Nephron (organoid): Measurements from ENCODE around the gene NOVA1.

Source experiments
- H3K27ac Mint-ChIP-seq, 3 experiments: 2 replicates each; pipeline ENCODE4 v1.8.0; 2020; ENCODE audit warnings: mixed read lengths in 3 of 3, mild to moderate bottlenecking in 2 of 3, moderate library complexity in 1 of 3
- H3K27me3 Mint-ChIP-seq: 2 replicates; pipeline ENCODE4 v1.8.0; 2021; ENCODE audit warnings: low read depth, mild to moderate bottlenecking, moderate library complexity, mixed read lengths
- H3K36me3 Mint-ChIP-seq: 2 replicates; pipeline ENCODE4 v1.8.0; 2020; ENCODE audit warnings: low read depth, mixed read lengths
- H3K4me1 Mint-ChIP-seq: 2 replicates; pipeline ENCODE4 v1.8.0; 2020; ENCODE audit warnings: mixed read lengths
- H3K4me3 Mint-ChIP-seq, 3 experiments: 2 replicates each; pipeline ENCODE4 v1.8.0; 2020; ENCODE audit warnings: mild to moderate bottlenecking in 3 of 3, mixed read lengths in 3 of 3, moderate library complexity in 2 of 3
- H3K9me3 Mint-ChIP-seq: 2 replicates; pipeline ENCODE4 v1.8.0; 2020; ENCODE audit warnings: mixed read lengths
- CTCF ChIP-seq, 3 experiments: fragments of 200-600 bp; sonication (generic); IDR thresholded peaks; one replicate each; pipeline ENCODE4 v1.5.0; 2021; ENCODE audit warnings: antibody characterized with exemption in 3 of 3; ENCODE audit not compliant: unreplicated experiment in 3 of 3

The NOVA1 gene

GRCh38 chr14:26595926-26596542 lies 1.8 kb downstream of the NOVA1 start:
- peak overlapping the region; percentile 98 to 99 (median 99) for H3K27ac Mint-ChIP-seq
- TF ChIP-seq CTCF (IDR thresholded peaks at IDR 0.05; ENCODE audit: unreplicated experiment in 3 of 3), result no peak
- H3K36me3 Mint-ChIP-seq, result no peaks in the 10 kb centered on the region
- peak overlapping the region; percentile 93 to 99 (median 97) for H3K4me3 Mint-ChIP-seq
- H3K4me1 Mint-ChIP-seq, result peaks cover 26% of the 10 kb centered on the region
- no peaks in the 10 kb centered on the region for H3K9me3 Mint-ChIP-seq
- H3K27me3 Mint-ChIP-seq, result peaks cover 16% of the 10 kb centered on the region

DNA sequence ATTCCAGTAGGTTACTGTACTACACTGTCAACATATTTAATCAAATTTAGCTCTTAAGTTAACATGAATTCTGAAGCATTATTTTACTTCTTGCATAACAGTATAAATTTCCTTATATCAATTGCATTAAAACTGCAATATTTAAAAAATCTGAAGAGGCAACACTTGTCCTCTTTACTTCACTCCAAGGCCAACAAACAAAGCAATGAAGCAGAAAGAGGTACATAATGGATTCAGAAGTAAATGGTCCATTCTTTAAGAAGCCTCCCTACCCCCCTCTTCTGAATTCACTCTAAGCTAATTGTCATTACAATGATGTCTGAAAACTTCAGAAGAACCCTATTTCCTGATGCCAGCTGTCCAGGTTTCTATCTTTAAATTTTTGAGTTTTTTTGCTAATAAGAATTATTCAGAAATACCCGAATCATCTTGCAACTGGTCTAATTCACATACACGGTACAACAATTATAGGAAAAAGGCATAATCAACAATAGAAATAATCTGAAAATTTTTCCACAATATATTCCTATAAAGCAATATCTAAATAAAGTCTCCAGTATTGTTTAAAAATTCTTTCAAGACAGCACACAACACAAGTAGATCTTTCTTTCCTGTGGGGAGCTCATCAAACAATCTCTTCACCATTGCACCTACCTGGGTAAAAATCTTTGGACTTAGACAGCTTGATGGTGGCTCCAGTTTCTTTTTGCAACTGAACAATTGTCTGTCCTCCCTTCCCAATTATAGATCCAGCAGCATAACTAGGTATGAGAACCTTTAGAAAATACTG lies 2.9 kb downstream of the NOVA1 start:
- no peak for TF ChIP-seq CTCF (IDR thresholded peaks at IDR 0.05; ENCODE audit: unreplicated experiment in 3 of 3)
- Mint-ChIP-seq H3K36me3 (no peaks in the 10 kb centered on the region), H3K27me3 (peaks cover 16% of the 10 kb centered on the region), H3K4me3 (peak overlapping the region; percentile 93 to 99 (median 97)), H3K4me1 (peaks cover 26% of the 10 kb centered on the region), H3K9me3 (no peaks in the 10 kb centered on the region), H3K27ac (peak overlapping the region; percentile 46 to 99 (median 98))

DNA sequence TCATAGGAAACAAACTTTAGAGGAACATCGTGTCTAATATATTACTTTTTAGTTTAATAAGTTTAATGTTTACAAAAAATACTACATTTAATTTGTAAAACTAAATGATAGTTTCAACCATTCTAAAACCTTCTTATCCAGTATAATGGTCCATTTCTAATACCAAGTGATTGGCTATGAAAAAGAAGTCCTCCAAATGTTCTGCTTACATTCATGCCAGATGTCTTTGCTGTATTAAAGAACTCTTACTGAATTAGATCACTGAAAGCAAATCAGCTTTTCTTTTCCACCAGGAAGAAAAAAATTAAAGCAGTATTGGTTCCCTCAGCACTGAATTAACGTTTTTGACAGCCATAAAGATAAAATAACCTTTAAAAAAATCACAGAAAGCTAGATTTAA lies 3.7 kb downstream of the NOVA1 start:
- no peak for TF ChIP-seq CTCF (IDR thresholded peaks at IDR 0.05; ENCODE audit: unreplicated experiment in 3 of 3)
- Mint-ChIP-seq H3K27me3 (peaks cover 16% of the 10 kb centered on the region), H3K4me3 (peak overlapping the region in 2 of 3 experiments; percentile 93 to 99), H3K9me3 (no peaks in the 10 kb centered on the region), H3K36me3 (no peaks in the 10 kb centered on the region), H3K27ac (peak overlapping the region in 1 of 3 experiments; percentile 98), H3K4me1 (peaks cover 25% of the 10 kb centered on the region)

DNA sequence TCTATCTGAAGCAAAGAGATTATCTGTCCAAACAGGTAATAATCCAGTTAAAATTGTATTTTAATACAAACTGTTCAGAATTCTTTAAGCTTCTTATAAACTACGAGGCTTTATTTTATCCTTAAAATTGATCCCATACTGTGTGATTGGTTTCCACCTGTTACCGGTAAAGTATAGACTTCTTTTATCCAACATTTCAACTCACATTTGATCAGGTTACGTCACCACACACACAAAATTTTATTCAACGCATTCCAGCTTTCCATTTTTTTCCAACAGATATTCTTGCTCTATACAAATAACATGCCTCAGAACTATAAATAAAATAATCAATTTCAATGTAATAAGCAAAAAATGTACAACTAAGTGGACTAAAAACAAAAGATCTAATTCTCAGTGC lies 4.5 kb downstream of the NOVA1 start:
- Mint-ChIP-seq H3K36me3 (no peaks in the 10 kb centered on the region), H3K4me1 (peaks cover 22% of the 10 kb centered on the region), H3K27me3 (peaks cover 9% of the 10 kb centered on the region), H3K4me3 (peak overlapping the region; percentile 40 to 55 (median 50)), H3K9me3 (no peaks in the 10 kb centered on the region), H3K27ac (no peak overlapping the region)
- TF ChIP-seq CTCF (IDR thresholded peaks at IDR 0.05; ENCODE audit: unreplicated experiment in 3 of 3), result no peak

DNA sequence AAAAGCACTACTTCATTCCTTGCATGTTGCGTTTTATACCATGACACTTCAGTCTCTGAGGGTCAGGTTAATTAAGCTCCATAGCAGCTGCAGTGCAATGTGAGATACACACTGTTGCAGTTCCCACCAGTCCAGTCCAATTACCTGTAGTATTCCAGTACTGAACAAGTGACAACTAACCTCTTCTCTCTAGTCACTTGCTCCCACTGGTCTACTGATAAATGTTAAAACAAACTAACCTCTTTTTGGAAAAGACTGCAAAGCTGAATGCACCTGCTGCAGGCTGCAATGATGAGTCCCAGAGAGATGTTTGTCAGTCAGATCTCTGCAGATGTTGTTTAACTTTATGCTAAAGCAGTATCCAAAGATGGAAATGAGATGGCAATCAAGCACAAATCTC lies 7.9 kb downstream of the NOVA1 start:
- H3K36me3 Mint-ChIP-seq, result peaks cover 5% of the 10 kb centered on the region
- H3K27me3 Mint-ChIP-seq, result no peaks in the 10 kb centered on the region
- TF ChIP-seq CTCF (IDR thresholded peaks at IDR 0.05; ENCODE audit: unreplicated experiment in 3 of 3), result no peak
- peaks cover 5% of the 10 kb centered on the region for H3K4me1 Mint-ChIP-seq
- no peak overlapping the region for H3K27ac Mint-ChIP-seq
- no peaks in the 10 kb centered on the region for H3K9me3 Mint-ChIP-seq
- H3K4me3 Mint-ChIP-seq, result no peak overlapping the region
